Mucosa of stomach (tissue), 1 donor: Measurements from ENCODE around the gene CAMK2D.
"Not testable (repeated sequence)": the region's sequence is repeated elsewhere in the genome, so short reads cannot be mapped to it uniquely, and the experiment has no call there.

ENCODE experiments used
- H3K27me3 ChIP-seq: one replicate; pipeline ENCODE4 v1.7.0; 2013; ENCODE audit warnings: mild to moderate bottlenecking, low read length; ENCODE audit not compliant: control insufficient read depth, insufficient read depth
- H3K36me3 ChIP-seq: one replicate; pipeline ENCODE4 v1.7.0; 2013; ENCODE audit warnings: low read length; ENCODE audit not compliant: control insufficient read depth, insufficient read depth
- H3K4me1 ChIP-seq: one replicate; pipeline ENCODE4 v1.7.0; 2013; ENCODE audit warnings: mild to moderate bottlenecking, low read length; ENCODE audit not compliant: control insufficient read depth, insufficient read depth
- H3K4me3 ChIP-seq: one replicate; pipeline ENCODE4 v1.7.0; 2013; ENCODE audit warnings: low read length
- H3K9ac ChIP-seq: one replicate; pipeline ENCODE4 v1.7.0; 2013; ENCODE audit warnings: mild to moderate bottlenecking, low read length, moderate library complexity
- H3K9me3 ChIP-seq: one replicate; pipeline ENCODE4 v1.7.0; 2013; ENCODE audit warnings: mild to moderate bottlenecking, low read length, moderate library complexity; ENCODE audit not compliant: control insufficient read depth
- donor health status: Pancreatic carcinoma.

CAMK2D gene

DNA sequence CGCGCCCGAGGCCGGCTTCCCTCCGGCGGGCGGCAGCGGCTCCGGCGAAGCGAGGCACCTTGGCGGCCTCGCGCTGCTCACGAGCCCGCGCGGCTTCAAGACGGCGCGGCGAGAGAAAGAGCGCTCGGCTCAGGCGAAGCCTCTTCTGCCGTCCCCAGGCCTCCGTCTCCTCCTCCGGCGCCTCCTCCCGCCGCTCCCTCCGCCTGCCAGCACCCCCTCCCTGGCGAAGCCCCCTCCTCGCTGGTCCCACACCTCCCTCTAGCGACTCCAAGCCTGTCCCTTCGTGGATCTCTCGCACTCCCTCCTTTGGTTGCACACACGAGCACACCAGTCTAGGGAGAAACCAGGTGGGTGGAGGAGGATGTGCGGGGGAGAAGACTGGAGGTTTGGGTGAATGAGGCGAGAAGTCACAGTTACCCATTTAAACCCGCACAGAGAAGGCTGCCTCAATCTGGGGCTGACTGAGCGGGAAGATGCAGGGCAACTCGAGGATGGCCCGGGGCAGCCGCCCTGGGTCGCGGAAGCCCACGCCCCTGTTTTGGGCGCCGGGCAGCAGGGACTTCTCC lies at the start of gene CAMK2D:
Gene CAMK2D (minus strand): TSS at position 119 of the 566 bp plus-strand sequence. CDS start 670 bp downstream, outside the sequence.
- Histone ChIP-seq H3K4me1 (peaks cover 12% of the 10 kb centered on the region), H3K4me3 (peak within 1 kb of the TSS; percentile 96), H3K36me3 (no peaks in the 10 kb centered on the region), H3K9ac (peak within 1 kb of the TSS; percentile 98), H3K9me3 (no peaks in the 10 kb centered on the region), H3K27me3 (no peaks in the 10 kb centered on the region)

DNA sequence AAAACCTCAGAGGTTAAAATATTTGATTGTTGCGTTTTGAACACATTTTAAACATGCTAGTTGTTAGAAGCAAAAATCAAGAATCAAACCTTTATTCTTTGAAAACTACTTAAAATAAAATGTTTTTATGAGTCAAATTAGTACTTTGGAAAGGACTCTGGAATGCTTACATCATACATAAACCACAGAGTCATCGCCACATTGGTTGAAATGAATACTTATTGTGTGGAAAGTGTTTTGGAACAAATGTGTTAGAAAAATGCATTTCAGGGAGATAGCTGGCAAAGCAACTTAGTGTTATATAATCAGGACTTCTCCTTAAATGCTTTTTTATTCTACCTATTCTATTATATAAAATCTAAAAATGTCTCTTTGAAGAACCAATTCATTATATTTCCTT lies 49.4 kb upstream of the CAMK2D start:
- H3K9ac ChIP-seq: no peak overlapping the region
- no peaks in the 10 kb centered on the region for H3K9me3 ChIP-seq
- H3K4me3 ChIP-seq: no peak overlapping the region
- H3K27me3 ChIP-seq: no peaks in the 10 kb centered on the region
- no peaks in the 10 kb centered on the region for H3K36me3 ChIP-seq
- no peaks in the 10 kb centered on the region for H3K4me1 ChIP-seq

- H3K36me3 ChIP-seq: no peaks in the 10 kb centered on the region
- H3K4me3 ChIP-seq: no peak overlapping the region
- H3K4me1 ChIP-seq: no peaks in the 10 kb centered on the region
- H3K9me3 ChIP-seq: no peaks in the 10 kb centered on the region
- no peaks in the 10 kb centered on the region for H3K27me3 ChIP-seq
- H3K9ac ChIP-seq: no peak overlapping the region
These were observed 47.8 kb upstream of the CAMK2D start for GRCh38 chr4:113809311-113809710.

DNA sequence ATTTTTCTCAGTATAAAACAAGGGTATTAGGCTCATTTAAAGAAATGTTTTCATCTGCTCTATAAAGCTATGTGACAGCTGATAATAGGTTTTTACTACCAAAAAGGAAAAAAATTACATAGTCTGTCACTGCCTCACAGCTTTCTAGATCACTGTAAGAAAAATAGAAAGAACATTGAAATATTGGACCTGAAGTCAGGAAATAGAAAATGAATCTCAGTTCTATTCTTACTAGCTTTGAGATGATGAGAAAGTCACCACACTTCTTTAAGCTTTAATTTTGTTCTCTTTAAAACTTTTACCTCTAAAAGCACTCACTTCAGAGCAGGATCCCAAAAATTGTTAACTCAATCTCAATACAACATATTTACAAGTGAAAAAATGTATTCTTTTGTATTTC lies 45.3 kb upstream of the CAMK2D start:
- Histone ChIP-seq H3K4me3 (no peak overlapping the region), H3K4me1 (no peaks in the 10 kb centered on the region), H3K9ac (no peak overlapping the region), H3K9me3 (peaks cover 7% of the 10 kb centered on the region), H3K36me3 (no peaks in the 10 kb centered on the region), H3K27me3 (no peaks in the 10 kb centered on the region)

GRCh38 chr4:113801882-113802281 lies 40.3 kb upstream of the CAMK2D start:
- Histone ChIP-seq H3K9ac (no peak overlapping the region), H3K9me3 (peaks cover 7% of the 10 kb centered on the region), H3K4me3 (no peak overlapping the region), H3K36me3 (no peaks in the 10 kb centered on the region), H3K27me3 (no peaks in the 10 kb centered on the region), H3K4me1 (no peaks in the 10 kb centered on the region)

GRCh38 chr4:113796381-113796780 lies 34.8 kb upstream of the CAMK2D start:
- H3K9ac ChIP-seq, H3K4me1 ChIP-seq, H3K9me3 ChIP-seq, H3K4me3 ChIP-seq, H3K27me3 ChIP-seq, H3K36me3 ChIP-seq: not testable (repeated sequence)

- no peak overlapping the region for H3K9ac ChIP-seq
- no peaks in the 10 kb centered on the region for H3K27me3 ChIP-seq
These were observed 28.9 kb upstream of the CAMK2D start for GRCh38 chr4:113790478-113790877.

DNA sequence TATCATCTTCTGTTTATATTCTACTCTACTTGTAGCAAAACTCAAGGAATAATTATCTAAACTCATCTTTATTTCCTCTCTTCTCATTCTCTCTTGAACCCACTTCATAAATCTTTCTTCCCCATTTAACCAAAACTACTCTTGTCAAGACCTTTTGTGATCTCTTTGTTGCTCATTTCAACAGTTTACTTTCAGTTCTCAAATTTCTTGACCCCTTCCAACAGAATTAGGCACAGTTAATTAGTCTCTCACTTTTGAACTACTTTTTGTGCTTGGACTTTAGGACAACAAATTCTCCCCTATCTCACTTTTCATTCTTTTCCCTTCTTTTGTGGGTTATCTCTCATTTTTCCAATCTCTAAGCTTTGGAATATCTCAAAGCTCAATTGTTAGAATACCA lies 27.4 kb upstream of the CAMK2D start:
- no peak overlapping the region for H3K4me3 ChIP-seq
- no peaks in the 10 kb centered on the region for H3K36me3 ChIP-seq
- H3K9ac ChIP-seq: no peak overlapping the region
- H3K9me3 ChIP-seq: no peaks in the 10 kb centered on the region
- H3K27me3 ChIP-seq: no peaks in the 10 kb centered on the region
- H3K4me1 ChIP-seq: no peaks in the 10 kb centered on the region

More at GRCh38 chr4:113790478-113790877, 28.9 kb upstream of the CAMK2D start:
- Histone ChIP-seq H3K4me1 (no peaks in the 10 kb centered on the region), H3K36me3 (no peaks in the 10 kb centered on the region), H3K4me3 (no peak overlapping the region), H3K9me3 (no peaks in the 10 kb centered on the region)

GRCh38 chr4:113785781-113786180 lies 24.2 kb upstream of the CAMK2D start:
- Histone ChIP-seq H3K4me1 (no peaks in the 10 kb centered on the region), H3K27me3 (no peaks in the 10 kb centered on the region), H3K9ac (no peak overlapping the region)

DNA sequence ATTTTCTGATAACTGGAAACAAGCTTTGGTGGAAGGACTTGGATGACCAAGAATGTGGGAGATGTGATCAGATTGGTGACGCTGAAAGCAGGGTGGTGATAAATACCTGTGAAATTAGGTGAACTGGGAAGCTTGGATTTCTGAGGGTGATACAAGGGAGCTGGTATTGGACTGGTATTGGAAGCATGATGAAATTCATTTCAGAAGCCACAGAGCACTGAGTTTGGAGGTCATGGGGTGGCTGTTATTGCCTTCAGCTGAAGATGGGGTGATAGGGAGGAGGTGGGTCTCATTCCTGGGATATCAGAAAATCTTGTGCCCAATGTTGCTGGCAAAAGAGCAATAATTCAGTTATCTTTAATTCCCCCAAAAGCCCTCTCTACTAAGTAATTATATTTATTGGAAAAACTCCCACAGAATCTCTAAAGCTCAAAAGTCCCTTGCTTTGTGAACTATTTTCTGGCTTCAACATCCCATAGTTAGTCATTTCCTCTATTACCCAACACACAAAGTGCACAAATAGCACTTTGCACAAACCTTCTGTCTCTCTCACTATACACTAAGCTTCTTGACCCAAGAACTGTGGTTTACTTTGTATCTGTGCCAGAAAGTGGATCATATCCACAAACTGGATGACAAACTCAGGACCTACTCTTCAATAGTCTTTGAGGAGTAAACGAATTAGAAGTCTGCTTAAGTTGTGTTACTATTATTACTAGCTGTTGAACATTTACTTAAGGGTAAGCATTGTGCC lies 23.1 kb upstream of the CAMK2D start:
- H3K36me3 ChIP-seq: no peaks in the 10 kb centered on the region
- no peak overlapping the region for H3K9ac ChIP-seq
- no peak overlapping the region for H3K4me3 ChIP-seq
- no peaks in the 10 kb centered on the region for H3K27me3 ChIP-seq
- no peaks in the 10 kb centered on the region for H3K4me1 ChIP-seq
- no peaks in the 10 kb centered on the region for H3K9me3 ChIP-seq

More at GRCh38 chr4:113785781-113786180, 24.2 kb upstream of the CAMK2D start:
- Histone ChIP-seq H3K9me3 (no peaks in the 10 kb centered on the region), H3K36me3 (no peaks in the 10 kb centered on the region), H3K4me3 (no peak overlapping the region)

DNA sequence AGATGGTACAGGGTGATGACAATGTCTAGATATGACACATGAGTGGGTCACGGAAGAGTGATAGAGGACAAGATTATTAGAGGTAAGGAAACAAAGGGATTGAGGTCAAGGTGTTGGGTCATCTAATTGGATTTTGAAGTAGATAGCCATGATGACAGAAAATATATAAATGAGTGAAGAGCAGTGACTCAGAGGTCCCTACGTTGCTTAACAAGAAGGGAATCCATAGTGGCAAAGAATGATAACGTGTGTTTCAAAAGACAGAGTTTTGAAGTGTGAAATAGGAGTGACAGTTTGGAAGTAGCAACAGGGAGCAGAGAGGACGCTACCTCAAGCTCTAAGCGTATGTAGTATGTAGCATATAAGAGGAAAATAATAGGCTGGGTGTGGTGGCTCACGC lies 22.2 kb upstream of the CAMK2D start:
- H3K4me1 ChIP-seq: no peaks in the 10 kb centered on the region
- no peak overlapping the region for H3K9ac ChIP-seq
- no peak overlapping the region for H3K4me3 ChIP-seq
- H3K27me3 ChIP-seq: no peaks in the 10 kb centered on the region
- H3K9me3 ChIP-seq: no peaks in the 10 kb centered on the region
- no peaks in the 10 kb centered on the region for H3K36me3 ChIP-seq

- H3K27me3 ChIP-seq: no peaks in the 10 kb centered on the region
- no peaks in the 10 kb centered on the region for H3K9me3 ChIP-seq
- no peaks in the 10 kb centered on the region for H3K4me1 ChIP-seq
These were observed 21.8 kb upstream of the CAMK2D start for GRCh38 chr4:113783289-113783688.

More at GRCh38 chr4:113783289-113783688, 21.8 kb upstream of the CAMK2D start:
- no peak overlapping the region for H3K4me3 ChIP-seq
- no peak overlapping the region for H3K9ac ChIP-seq
- no peaks in the 10 kb centered on the region for H3K36me3 ChIP-seq
